ENCODE data around the gene RASL10A. TPM values are rescaled to one million over a fixed set of nuclear protein-coding genes. Genes with fewer than 3 reads are reported as not detected.

The RASL10A gene
- total and polyA plus RNA-seq, 5 donors from 2014 or later = not detected

DNA sequence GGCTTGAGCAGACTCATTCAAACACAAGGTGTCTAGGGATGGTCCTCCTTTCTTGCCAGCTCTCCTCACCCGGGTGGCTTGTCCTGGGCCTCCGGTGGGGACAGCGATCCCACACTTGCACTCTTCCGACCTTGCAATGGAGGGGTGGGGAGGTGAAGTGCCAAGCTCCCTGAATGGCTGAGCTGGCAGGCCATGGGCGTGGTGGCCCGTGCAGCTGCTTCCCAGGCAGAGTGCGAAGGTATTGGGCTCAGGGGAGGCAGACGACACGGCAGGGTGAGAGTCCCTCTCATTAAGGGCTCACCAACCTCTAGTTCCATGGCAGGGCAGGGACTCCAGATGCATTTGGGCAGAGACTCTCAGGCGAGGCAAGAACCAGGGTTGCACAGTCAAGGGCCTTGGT is 11.0 kb upstream of the RASL10A start:
- H3K4me1 Mint-ChIP-seq = peaks cover 0 to 4% (median 0%) of the 10 kb centered on the region in 4 donors
- Histone ChIP-seq H3K4me1 (ENCODE audit: control insufficient read depth, insufficient read depth, low read length, poor library complexity, severe bottlenecking) (no peaks in the 10 kb centered on the region), H3K27me3 (ENCODE audit: control insufficient read depth, insufficient read depth, low read length) (no peaks in the 10 kb centered on the region), H3K36me3 (ENCODE audit: control insufficient read depth, insufficient read depth, low read length) (peaks cover 33% of the 10 kb centered on the region), H3K9me3 (ENCODE audit: control insufficient read depth in 2 of 2, low read length in 2 of 2) (no peaks in the 10 kb centered on the region), H3K27ac (ENCODE audit: insufficient read depth, low read length, poor library complexity, severe bottlenecking) (no peak overlapping the region), H3K4me3 (ENCODE audit: low read depth, low read length) (no peak overlapping the region)
- no peaks in the 10 kb centered on the region for H3K9me3 Mint-ChIP-seq
- ATAC-seq (ENCODE audit: low read depth in 2 of 2) (no peak), DNase-seq (no peak)
- H3K36me3 Mint-ChIP-seq = peaks cover 8% of the 10 kb centered on the region
- H3K27me3 Mint-ChIP-seq = no peaks in the 10 kb centered on the region
- H3K4me3 Mint-ChIP-seq = no peak overlapping the region
- no peak overlapping the region for H3K27ac Mint-ChIP-seq

DNA sequence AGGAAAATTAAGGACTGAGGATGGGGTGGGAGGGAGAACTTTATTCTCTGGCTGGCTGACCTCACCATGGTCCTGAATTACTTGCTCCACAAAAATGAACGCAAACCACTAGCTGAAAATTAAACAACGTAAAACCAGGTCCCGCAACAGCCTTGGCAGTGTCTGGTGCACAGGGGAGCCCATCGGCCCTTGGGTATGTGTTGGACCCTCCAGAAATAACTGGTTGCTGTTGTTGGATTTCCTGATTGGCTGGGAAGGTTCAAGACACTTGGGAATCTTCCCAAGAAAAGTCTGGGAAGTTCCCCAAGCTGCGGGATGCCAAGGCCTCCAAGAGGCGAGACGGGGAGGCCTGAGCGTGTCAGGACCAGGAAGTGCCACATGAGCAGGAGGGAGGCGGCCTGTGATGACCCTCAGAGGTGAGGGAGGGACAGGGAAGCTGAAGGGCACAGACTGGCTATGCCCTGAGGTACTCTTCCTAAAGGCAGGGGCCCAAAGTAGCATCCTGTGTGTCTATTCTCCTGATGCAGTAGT is 10.4 kb upstream of the RASL10A start:
- no peak overlapping the region for H3K4me3 Mint-ChIP-seq
- no peak for DNase-seq
- no peaks in the 10 kb centered on the region for H3K9me3 Mint-ChIP-seq
- peaks cover 8% of the 10 kb centered on the region for H3K36me3 Mint-ChIP-seq
- no peak for ATAC-seq (ENCODE audit: low read depth in 2 of 2)
- no peaks in the 10 kb centered on the region for H3K27me3 Mint-ChIP-seq
- no peak overlapping the region for H3K27ac ChIP-seq (ENCODE audit: insufficient read depth, low read length, poor library complexity, severe bottlenecking)
- no peak overlapping the region for H3K27ac Mint-ChIP-seq
- H3K4me1 Mint-ChIP-seq = peaks cover 0 to 4% (median 0%) of the 10 kb centered on the region in 4 donors
- no peaks in the 10 kb centered on the region for H3K4me1 ChIP-seq (ENCODE audit: control insufficient read depth, insufficient read depth, low read length, poor library complexity, severe bottlenecking)
- H3K36me3 ChIP-seq (ENCODE audit: control insufficient read depth, insufficient read depth, low read length) = peaks cover 29% of the 10 kb centered on the region
- no peaks in the 10 kb centered on the region for H3K27me3 ChIP-seq (ENCODE audit: control insufficient read depth, insufficient read depth, low read length)
- H3K4me3 ChIP-seq (ENCODE audit: low read depth, low read length) = no peak overlapping the region
- no peaks in the 10 kb centered on the region for H3K9me3 ChIP-seq (ENCODE audit: control insufficient read depth in 2 of 2, low read length in 2 of 2)

DNA sequence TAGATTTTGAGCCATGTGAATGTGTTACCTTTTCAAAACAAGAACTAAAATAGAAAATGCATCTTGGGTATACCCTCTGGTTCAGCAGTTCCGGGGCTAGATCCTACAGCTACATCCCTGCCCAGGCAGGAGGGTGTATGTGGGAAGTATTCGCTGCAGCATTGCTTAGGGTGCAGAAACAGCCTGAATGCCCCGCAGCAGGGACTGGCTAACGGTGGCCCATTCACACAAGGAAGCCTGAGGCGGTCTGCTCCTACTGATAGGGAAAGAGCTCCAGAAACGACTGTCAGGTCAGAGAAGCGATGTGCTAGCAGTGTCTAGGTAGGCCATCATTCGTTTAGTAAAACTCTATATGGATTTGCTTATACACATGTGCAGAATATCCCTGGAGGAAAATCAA is 9.9 kb upstream of the RASL10A start:
- no peak for ATAC-seq (ENCODE audit: low read depth in 2 of 2)
- Mint-ChIP-seq H3K27ac (no peak overlapping the region), H3K4me3 (no peak overlapping the region), H3K4me1 (peaks cover 0 to 4% (median 0%) of the 10 kb centered on the region in 4 donors), H3K36me3 (peaks cover 8% of the 10 kb centered on the region), H3K9me3 (no peaks in the 10 kb centered on the region), H3K27me3 (no peaks in the 10 kb centered on the region)
- H3K4me3 ChIP-seq (ENCODE audit: low read depth, low read length) = no peak overlapping the region
- no peaks in the 10 kb centered on the region for H3K4me1 ChIP-seq (ENCODE audit: control insufficient read depth, insufficient read depth, low read length, poor library complexity, severe bottlenecking)
- DNase-seq = no peak
- peaks cover 25% of the 10 kb centered on the region for H3K36me3 ChIP-seq (ENCODE audit: control insufficient read depth, insufficient read depth, low read length)
- H3K27me3 ChIP-seq (ENCODE audit: control insufficient read depth, insufficient read depth, low read length) = no peaks in the 10 kb centered on the region
- no peak overlapping the region for H3K27ac ChIP-seq (ENCODE audit: insufficient read depth, low read length, poor library complexity, severe bottlenecking)
- H3K9me3 ChIP-seq (ENCODE audit: control insufficient read depth in 2 of 2, low read length in 2 of 2) = no peaks in the 10 kb centered on the region

DNA sequence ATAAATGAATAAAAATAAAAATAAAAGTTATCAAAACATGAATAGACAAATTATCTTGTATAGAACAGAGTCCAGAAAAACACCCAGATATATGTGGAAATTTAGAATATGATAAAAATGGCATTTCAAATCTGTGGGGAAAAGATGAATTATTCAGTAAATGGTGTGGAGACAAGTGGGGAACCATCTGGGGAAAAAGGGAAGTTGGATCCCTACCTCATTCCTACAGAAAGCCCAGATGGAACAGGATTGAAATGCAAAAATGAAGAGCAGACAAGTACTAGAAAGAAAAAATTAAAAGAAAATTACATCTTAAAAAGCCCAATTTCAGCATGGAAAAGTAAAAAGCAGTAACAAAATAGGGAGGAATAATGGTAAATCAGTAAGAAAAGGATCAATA is 8.1 kb upstream of the RASL10A start:
- no peaks in the 10 kb centered on the region for H3K27me3 ChIP-seq (ENCODE audit: control insufficient read depth, insufficient read depth, low read length)
- H3K4me3 Mint-ChIP-seq = no peak overlapping the region
- DNase-seq (no peak), ATAC-seq (ENCODE audit: low read depth in 2 of 2) (no peak)
- no peak overlapping the region for H3K27ac ChIP-seq (ENCODE audit: insufficient read depth, low read length, poor library complexity, severe bottlenecking)
- H3K36me3 ChIP-seq (ENCODE audit: control insufficient read depth, insufficient read depth, low read length) = peaks cover 16% of the 10 kb centered on the region
- H3K27me3 Mint-ChIP-seq = no peaks in the 10 kb centered on the region
- no peaks in the 10 kb centered on the region for H3K9me3 ChIP-seq (ENCODE audit: control insufficient read depth in 2 of 2, low read length in 2 of 2)
- no peaks in the 10 kb centered on the region for H3K4me1 ChIP-seq (ENCODE audit: control insufficient read depth, insufficient read depth, low read length, poor library complexity, severe bottlenecking)
- H3K4me3 ChIP-seq (ENCODE audit: low read depth, low read length) = no peak overlapping the region
- H3K36me3 Mint-ChIP-seq = peaks cover 4% of the 10 kb centered on the region
- H3K9me3 Mint-ChIP-seq = no peaks in the 10 kb centered on the region
- peaks cover 0 to 4% (median 0%) of the 10 kb centered on the region in 4 donors for H3K4me1 Mint-ChIP-seq
- no peak overlapping the region for H3K27ac Mint-ChIP-seq

DNA sequence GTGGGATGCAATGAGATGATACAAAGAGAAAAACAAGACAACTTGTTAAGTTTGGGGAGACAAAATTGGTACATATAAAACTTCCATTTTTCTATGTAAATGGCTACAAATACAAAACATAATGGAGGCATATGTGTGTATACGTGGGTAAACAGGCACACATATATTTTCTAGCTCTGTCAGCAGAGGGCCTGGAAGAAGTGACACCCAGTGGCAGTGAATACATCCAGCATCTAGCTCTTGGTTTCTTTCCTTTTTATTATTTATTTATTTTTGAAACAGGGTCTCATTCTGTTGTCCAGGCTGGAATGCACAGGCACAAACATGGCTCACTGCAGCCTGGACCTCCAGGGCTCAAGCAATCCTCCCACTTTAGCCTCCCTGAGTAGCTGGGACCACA is 5.0 kb upstream of the RASL10A start:
- Histone ChIP-seq H3K9me3 (ENCODE audit: control insufficient read depth in 2 of 2, low read length in 2 of 2) (no peaks in the 10 kb centered on the region), H3K36me3 (ENCODE audit: control insufficient read depth, insufficient read depth, low read length) (no peaks in the 10 kb centered on the region), H3K27ac (ENCODE audit: insufficient read depth, low read length, poor library complexity, severe bottlenecking) (no peak overlapping the region), H3K27me3 (ENCODE audit: control insufficient read depth, insufficient read depth, low read length) (no peaks in the 10 kb centered on the region), H3K4me3 (ENCODE audit: low read depth, low read length) (no peak overlapping the region), H3K4me1 (ENCODE audit: control insufficient read depth, insufficient read depth, low read length, poor library complexity, severe bottlenecking) (no peaks in the 10 kb centered on the region)
- Mint-ChIP-seq H3K27me3 (peaks cover 17% of the 10 kb centered on the region), H3K27ac (no peak overlapping the region), H3K36me3 (no peaks in the 10 kb centered on the region), H3K9me3 (no peaks in the 10 kb centered on the region), H3K4me1 (peaks cover 0 to 8% (median 3%) of the 10 kb centered on the region in 4 donors), H3K4me3 (no peak overlapping the region)
- ATAC-seq (ENCODE audit: low read depth in 2 of 2) (no peak), DNase-seq (no peak)

DNA sequence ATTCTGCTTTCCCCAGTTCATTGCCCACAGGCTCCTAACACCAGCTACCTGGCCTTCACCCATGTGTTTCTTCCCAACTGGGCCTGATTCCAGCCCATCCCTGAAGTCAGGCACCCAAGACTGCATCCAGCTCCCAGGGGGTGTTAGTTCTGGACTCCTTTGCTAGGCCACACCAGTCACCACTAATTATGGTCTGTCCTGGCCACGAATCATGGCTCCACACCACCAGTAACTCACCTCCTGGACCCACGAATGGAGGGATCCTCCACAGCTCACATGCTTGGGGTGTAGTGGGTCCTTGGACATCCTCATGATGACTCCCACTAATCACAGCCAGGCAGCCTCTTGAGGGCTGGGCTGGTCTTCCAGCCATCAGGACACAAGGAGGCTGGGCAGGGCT is 3.6 kb upstream of the RASL10A start:
- Mint-ChIP-seq H3K27ac (no peak overlapping the region), H3K27me3 (peaks cover 24% of the 10 kb centered on the region), H3K9me3 (no peaks in the 10 kb centered on the region), H3K36me3 (no peaks in the 10 kb centered on the region), H3K4me1 (peaks cover 4 to 12% (median 7%) of the 10 kb centered on the region in 4 donors), H3K4me3 (no peak overlapping the region)
- H3K4me3 ChIP-seq (ENCODE audit: low read depth, low read length) = no peak overlapping the region
- peaks cover 4% of the 10 kb centered on the region for H3K27me3 ChIP-seq (ENCODE audit: control insufficient read depth, insufficient read depth, low read length)
- DNase-seq (no peak), ATAC-seq (ENCODE audit: low read depth in 2 of 2) (no peak)
- H3K4me1 ChIP-seq (ENCODE audit: control insufficient read depth, insufficient read depth, low read length, poor library complexity, severe bottlenecking) = peaks cover 11% of the 10 kb centered on the region
- H3K9me3 ChIP-seq (ENCODE audit: control insufficient read depth in 2 of 2, low read length in 2 of 2) = no peaks in the 10 kb centered on the region
- H3K27ac ChIP-seq (ENCODE audit: insufficient read depth, low read length, poor library complexity, severe bottlenecking) = no peak overlapping the region
- no peaks in the 10 kb centered on the region for H3K36me3 ChIP-seq (ENCODE audit: control insufficient read depth, insufficient read depth, low read length)

DNA sequence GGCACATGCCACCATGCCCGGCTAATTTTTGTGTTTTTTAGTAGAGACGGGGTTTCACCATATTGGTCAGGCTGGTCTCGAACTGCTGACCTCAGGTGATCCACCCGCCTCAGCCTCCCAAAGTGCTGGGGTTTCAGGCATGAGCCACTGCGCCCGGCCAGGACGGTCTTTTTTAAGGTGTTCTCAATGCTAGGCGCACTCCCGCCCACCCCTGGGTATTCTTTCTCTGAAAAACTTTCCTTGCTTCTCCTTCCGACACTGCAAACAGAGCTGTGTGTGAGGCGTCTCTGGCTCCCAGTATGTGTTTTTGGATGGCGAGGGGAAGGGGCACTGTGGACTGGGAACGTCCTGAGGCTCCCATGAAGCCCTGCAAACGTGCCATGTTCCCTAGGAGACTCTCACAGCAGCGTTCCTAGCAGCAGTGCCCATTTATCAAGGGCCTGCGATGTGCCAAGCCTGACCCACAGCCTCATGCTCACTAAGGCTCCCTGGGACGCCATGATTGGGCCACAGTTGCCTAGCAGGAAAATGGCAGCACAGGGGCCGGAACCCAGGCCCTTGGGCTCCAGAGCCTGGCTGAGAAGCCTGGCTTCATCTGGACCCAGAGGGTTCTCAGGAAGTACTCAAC is 2.4 kb upstream of the RASL10A start:
- peak overlapping the region in 1 of 3 donors; percentile 86 for H3K27ac Mint-ChIP-seq

More for the DNA sequence above, 2.4 kb upstream of the RASL10A start:
- H3K4me3 Mint-ChIP-seq = no peak overlapping the region
- DNase-seq (no peak), ATAC-seq (ENCODE audit: low read depth in 2 of 2) (no peak)
- Histone ChIP-seq H3K9me3 (ENCODE audit: control insufficient read depth in 2 of 2, low read length in 2 of 2) (no peaks in the 10 kb centered on the region), H3K4me1 (ENCODE audit: control insufficient read depth, insufficient read depth, low read length, poor library complexity, severe bottlenecking) (peaks cover 16% of the 10 kb centered on the region), H3K27me3 (ENCODE audit: control insufficient read depth, insufficient read depth, low read length) (peaks cover 7% of the 10 kb centered on the region), H3K36me3 (ENCODE audit: control insufficient read depth, insufficient read depth, low read length) (no peaks in the 10 kb centered on the region), H3K27ac (ENCODE audit: insufficient read depth, low read length, poor library complexity, severe bottlenecking) (no peak overlapping the region), H3K4me3 (ENCODE audit: low read depth, low read length) (no peak overlapping the region)
- H3K27me3 Mint-ChIP-seq = peaks cover 30% of the 10 kb centered on the region
- H3K36me3 Mint-ChIP-seq = no peaks in the 10 kb centered on the region
- peaks cover 0 to 17% (median 12%) of the 10 kb centered on the region in 4 donors for H3K4me1 Mint-ChIP-seq
- no peaks in the 10 kb centered on the region for H3K9me3 Mint-ChIP-seq
